Measurements from ENCODE around the gene CDA.

DNA sequence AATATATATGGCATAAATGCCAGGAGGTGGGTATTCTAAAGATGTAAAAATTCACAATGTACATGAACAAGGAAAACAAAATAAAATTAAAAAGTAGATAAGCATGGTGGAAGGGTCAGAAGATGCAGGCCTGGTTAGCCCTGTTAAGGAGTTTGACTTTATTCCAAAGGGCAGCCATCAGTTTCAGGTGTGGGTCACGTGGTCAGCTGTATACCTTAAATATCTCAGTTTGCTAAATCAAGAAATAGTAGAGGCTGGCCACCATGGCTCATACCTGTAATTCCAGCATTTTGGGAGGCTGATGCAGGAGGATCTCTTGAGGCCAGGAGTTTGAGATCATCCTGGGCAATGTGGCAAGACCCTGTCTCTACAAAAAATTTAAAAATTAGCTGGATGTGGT is 35.8 kb downstream of the CDA start:
- TF ChIP-seq TRIM28 (IDR thresholded peaks at IDR 0.05; ENCODE audit: borderline replicate concordance, low read length) (no peak), CTCF (tag by site-specific recombination; IDR thresholded peaks at IDR 0.05) (no peak), REST (tag by site-specific recombination; IDR thresholded peaks at IDR 0.05) (no peak), ZNF121 (tag by site-specific recombination; IDR thresholded peaks at IDR 0.05) (no peak), ZNF202 (tag by site-specific recombination; IDR thresholded peaks at IDR 0.05; ENCODE audit: borderline replicate concordance) (no peak), ZNF521 (tag by site-specific recombination; IDR thresholded peaks at IDR 0.05) (no peak), ZNF785 (tag by site-specific recombination; IDR thresholded peaks at IDR 0.05) (no peak), ZNF132 (tag by site-specific recombination; IDR thresholded peaks at IDR 0.05; ENCODE audit: borderline replicate concordance) (no peak), YY1 (tag by site-specific recombination; IDR thresholded peaks at IDR 0.05) (no peak), PRDM10 (tag by site-specific recombination; IDR thresholded peaks at IDR 0.05) (no peak), KLF1 (tag by site-specific recombination; IDR thresholded peaks at IDR 0.05) (no peak)

Data from HEK293 (cell line).